Neural cell (in vitro differentiated cells): ENCODE measurements around the gene MPI.

Source experiments
- EP300 ChIP-seq: fragments of 450-650 bp; conservative IDR thresholded peaks from 2 replicates; pipeline ENCODE4 v1.6.1; 2014; ENCODE audit warnings: antibody characterized with exemption, mild to moderate bottlenecking, moderate library complexity; ENCODE audit not compliant: poor library complexity, severe bottlenecking
- EZH2 ChIP-seq: fragments of 200-600, 300-800 bp; shearing (Covaris generic), sonication (generic); IDR thresholded peaks from 2 replicates; pipeline ENCODE4 v1.6.1; 2014; ENCODE audit warnings: antibody characterized with exemption, low read length, borderline replicate concordance, mild to moderate bottlenecking; ENCODE audit not compliant: insufficient read depth, poor library complexity, severe bottlenecking
- MXI1 ChIP-seq: fragments of 450-650 bp; conservative IDR thresholded peaks from 2 replicates; pipeline ENCODE4 v1.6.1; 2014; ENCODE audit warnings: antibody characterized with exemption, mild to moderate bottlenecking; ENCODE audit not compliant: poor library complexity, severe bottlenecking
- POLR2AphosphoS5 ChIP-seq: IDR thresholded peaks from 2 replicates; pipeline ENCODE4 v1.6.1; 2012
- RAD21 ChIP-seq: fragments of 450-650 bp; conservative IDR thresholded peaks from 2 replicates; pipeline ENCODE4 v1.6.1; 2014; ENCODE audit warnings: antibody characterized with exemption, mild to moderate bottlenecking, moderate library complexity
- SMC3 ChIP-seq: fragments of 450-650 bp; conservative IDR thresholded peaks from 2 replicates; pipeline ENCODE4 v1.6.1; 2014; ENCODE audit warnings: antibody characterized with exemption, mild to moderate bottlenecking, moderate library complexity; ENCODE audit not compliant: poor library complexity
- TAF1 ChIP-seq: IDR thresholded peaks from 2 replicates; pipeline ENCODE4 v1.6.1; 2012; ENCODE audit warnings: low read depth
- TF ChIP-seq, protein P1 (sequence below): fragments of 450-650 bp; IDR thresholded peaks from 2 replicates; pipeline ENCODE4 v1.5.1; 2014; ENCODE audit warnings: antibody characterized with exemption, mild to moderate bottlenecking, moderate library complexity; ENCODE audit not compliant: poor library complexity, severe bottlenecking
- TF ChIP-seq, protein P2 (sequence below): IDR thresholded peaks from 2 replicates; pipeline ENCODE4 v1.6.1; 2012; ENCODE audit warnings: borderline replicate concordance

DNA sequence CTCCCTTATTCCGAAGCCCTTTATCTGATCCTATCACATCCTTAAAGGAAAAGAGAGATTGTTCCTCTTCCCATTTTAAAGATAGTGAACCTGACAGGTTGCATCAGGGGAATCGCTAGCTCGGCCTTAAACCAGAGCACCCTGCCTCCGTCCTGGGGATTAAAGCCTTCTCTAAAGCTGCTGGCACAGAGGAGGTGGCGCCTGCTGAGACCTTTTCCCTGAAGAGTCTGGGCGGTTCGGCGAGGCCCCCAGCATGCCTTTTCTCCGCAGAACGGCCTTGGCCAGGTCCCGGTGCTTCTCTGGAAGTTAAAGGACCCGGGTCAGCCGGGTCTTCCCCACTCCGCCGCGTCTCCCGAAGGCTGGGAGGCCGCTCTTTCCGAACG is 16.2 kb downstream of the MPI start:
- TF ChIP-seq, protein P1, sequence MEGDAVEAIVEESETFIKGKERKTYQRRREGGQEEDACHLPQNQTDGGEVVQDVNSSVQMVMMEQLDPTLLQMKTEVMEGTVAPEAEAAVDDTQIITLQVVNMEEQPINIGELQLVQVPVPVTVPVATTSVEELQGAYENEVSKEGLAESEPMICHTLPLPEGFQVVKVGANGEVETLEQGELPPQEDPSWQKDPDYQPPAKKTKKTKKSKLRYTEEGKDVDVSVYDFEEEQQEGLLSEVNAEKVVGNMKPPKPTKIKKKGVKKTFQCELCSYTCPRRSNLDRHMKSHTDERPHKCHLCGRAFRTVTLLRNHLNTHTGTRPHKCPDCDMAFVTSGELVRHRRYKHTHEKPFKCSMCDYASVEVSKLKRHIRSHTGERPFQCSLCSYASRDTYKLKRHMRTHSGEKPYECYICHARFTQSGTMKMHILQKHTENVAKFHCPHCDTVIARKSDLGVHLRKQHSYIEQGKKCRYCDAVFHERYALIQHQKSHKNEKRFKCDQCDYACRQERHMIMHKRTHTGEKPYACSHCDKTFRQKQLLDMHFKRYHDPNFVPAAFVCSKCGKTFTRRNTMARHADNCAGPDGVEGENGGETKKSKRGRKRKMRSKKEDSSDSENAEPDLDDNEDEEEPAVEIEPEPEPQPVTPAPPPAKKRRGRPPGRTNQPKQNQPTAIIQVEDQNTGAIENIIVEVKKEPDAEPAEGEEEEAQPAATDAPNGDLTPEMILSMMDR = no peak
- TF ChIP-seq EP300 (no peak), TAF1 (no peak), RAD21 (no peak), MXI1 (peak; percentile 7), POLR2AphosphoS5 (no peak), EZH2 (no peak), SMC3 (no peak)
- TF ChIP-seq, protein P2, sequence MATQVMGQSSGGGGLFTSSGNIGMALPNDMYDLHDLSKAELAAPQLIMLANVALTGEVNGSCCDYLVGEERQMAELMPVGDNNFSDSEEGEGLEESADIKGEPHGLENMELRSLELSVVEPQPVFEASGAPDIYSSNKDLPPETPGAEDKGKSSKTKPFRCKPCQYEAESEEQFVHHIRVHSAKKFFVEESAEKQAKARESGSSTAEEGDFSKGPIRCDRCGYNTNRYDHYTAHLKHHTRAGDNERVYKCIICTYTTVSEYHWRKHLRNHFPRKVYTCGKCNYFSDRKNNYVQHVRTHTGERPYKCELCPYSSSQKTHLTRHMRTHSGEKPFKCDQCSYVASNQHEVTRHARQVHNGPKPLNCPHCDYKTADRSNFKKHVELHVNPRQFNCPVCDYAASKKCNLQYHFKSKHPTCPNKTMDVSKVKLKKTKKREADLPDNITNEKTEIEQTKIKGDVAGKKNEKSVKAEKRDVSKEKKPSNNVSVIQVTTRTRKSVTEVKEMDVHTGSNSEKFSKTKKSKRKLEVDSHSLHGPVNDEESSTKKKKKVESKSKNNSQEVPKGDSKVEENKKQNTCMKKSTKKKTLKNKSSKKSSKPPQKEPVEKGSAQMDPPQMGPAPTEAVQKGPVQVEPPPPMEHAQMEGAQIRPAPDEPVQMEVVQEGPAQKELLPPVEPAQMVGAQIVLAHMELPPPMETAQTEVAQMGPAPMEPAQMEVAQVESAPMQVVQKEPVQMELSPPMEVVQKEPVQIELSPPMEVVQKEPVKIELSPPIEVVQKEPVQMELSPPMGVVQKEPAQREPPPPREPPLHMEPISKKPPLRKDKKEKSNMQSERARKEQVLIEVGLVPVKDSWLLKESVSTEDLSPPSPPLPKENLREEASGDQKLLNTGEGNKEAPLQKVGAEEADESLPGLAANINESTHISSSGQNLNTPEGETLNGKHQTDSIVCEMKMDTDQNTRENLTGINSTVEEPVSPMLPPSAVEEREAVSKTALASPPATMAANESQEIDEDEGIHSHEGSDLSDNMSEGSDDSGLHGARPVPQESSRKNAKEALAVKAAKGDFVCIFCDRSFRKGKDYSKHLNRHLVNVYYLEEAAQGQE = no peak
